HG03025 (cell line): ENCODE data around the gene ZNF415.
"Not testable (repeated sequence)": the region's sequence is repeated elsewhere in the genome, so short reads cannot be mapped to it uniquely, and the experiment has no call there.

ENCODE experiments used
- ATAC-seq: cut with Tn5 transposase; IDR thresholded peaks from one replicate; pipeline ENCODE4 v1.9.1; 2021; ENCODE audit warnings: mild to moderate bottlenecking, moderate library complexity; ENCODE audit not compliant: unreplicated experiment, low FRiP score

The ZNF415 gene

GRCh38 chr19:53132141-53132991 lies at the start of gene ZNF415:
Gene ZNF415 (minus strand): TSS chr19:53132910. CDS start chr19:53122676, 10,234 bp downstream.
- no peak for ATAC-seq

DNA sequence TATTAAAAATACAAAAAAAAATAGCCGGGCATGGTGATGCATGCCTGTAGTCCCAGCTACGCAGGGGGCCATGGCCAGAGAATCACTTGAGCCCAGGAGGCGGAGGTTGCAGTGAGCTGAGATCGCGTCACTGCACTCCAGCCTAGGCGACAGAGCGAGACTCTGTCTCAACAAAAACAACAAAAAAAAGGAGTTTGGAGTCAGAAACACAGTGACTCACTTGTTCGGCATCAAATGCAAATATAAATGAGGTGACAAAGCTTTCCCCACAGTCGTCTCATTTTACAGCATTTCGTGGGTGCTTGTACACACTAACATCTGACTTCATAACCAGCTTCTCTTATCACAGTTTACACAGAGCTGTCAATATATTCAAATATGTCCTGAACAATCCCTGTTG lies 49.5 kb upstream of the ZNF415 start:
- no peak for ATAC-seq

DNA sequence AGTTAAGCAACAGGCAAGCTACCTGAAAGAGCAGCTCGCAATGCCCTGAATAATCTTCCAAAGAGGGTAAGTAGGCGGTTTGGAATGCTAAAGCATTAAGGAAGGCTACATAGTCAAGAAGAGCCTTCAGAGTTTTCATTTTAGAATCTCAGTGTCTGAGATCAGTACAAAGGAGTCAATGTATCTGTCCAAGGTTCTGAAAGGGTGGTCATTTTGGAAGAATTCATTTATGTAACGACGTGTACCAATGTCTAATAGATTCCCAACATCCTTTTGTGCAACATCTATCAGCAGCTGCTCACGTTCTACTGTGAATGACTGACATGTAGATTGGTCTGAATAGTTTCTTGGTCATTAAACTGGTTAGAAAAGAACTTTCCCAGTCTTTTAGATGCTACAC lies 45.3 kb upstream of the ZNF415 start:
- ATAC-seq = no peak

GRCh38 chr19:53172889-53173288 lies 40.2 kb upstream of the ZNF415 start:
- no peak for ATAC-seq

DNA sequence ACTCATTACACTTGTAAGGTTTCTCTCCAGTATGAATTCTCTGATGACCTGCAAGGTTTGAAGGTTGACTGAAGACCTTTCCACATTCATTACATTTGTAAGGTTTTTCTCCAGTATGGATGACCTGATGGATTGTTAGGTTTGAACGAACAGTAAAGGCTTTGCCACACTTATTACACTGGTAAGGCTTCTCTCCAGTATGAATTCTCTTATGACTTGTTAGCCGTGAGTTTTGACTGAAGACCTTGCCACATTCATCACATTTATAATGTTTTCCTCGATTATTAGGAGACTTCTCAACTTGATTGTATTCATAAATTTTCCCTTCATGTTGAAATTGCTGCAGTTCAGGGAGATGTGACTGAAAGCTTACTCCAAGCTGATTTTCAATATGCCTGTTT lies 33.0 kb upstream of the ZNF415 start:
- ATAC-seq = no peak

GRCh38 chr19:53161123-53161522 lies 28.4 kb upstream of the ZNF415 start:
- ATAC-seq = no peak

DNA sequence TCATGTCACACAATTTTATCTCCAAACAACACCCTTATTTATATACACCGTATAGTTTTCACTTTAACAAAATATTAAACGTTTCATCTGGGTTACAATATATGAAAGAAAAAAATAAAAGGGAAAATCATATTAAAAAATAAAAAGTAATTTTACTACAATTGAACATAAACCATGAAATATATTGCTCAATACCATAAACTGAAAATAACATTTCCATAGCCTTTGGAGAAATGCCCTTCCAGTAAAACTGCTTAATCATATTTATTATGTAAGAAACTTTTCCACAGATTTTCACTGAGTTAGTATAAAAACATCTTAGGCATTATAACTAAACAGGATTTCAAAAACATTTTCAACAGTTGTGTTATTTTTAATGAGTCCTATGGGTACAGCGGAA lies 27.6 kb upstream of the ZNF415 start:
- no peak for ATAC-seq

DNA sequence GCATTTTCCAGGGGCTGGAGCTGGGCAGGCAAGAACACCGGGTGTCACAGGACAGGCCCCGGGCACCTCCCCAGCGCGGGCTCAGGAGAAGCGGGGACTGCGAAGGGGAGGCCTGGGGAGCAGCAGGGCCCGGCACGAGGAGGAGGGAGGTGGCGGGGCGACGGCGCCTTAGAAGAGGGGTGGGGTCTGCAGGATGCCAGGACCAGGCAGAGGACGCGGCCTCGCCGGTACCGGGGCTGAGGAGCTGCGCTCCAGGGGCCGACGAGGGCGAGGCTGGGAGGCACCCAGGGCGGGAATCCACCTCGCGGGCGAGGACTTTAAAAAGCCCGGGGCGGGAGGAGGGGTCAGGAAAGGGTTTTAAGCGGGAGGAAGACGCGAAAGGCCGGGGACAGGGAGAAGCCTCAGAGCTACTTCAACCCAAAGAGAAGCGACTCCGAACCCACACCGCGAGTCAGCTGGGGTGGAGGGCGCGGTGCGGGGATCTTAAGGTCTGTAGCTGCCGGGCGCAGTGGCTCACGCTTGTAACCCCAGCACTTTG lies 25.5 kb upstream of the ZNF415 start:
- ATAC-seq = no peak

DNA sequence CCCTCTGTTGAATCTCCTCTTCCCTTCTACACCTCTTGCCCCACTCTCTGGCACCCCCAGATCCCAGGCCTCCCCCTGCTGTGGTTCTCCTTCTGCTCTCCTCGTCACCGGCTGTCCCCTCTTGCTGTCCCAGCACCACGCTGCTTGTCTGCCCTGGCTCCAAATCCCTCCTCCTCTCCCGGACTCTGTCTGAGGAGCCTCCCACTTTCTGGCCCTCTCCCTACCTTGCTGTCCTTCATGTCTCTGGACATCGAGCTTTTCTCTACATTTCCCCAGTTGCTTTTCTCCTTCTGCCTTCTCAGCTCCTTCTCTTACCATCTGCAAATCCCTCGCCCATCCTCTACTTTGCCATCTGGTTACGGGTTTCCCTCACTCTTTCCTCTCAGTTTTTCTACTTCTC lies 24.9 kb upstream of the ZNF415 start:
- no peak for ATAC-seq

DNA sequence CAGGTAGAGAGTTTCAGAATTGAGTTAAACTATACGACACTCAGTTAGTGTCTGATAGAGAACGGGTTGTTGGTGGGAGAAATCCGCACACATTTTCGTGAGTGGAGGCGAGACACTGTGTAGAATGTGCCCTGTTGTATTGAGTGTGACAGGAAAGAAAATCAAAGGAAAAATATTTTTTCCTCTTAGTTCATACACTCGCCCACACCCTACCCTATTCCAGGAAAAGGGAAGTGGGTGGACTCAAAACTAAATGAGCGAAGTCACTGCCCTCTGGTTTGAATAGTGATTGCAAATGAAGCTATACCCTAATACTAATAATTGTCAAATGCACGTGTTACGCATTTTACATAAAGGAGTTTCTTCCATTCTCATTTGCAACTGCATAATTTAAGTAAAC lies 24.1 kb upstream of the ZNF415 start:
- no peak for ATAC-seq

DNA sequence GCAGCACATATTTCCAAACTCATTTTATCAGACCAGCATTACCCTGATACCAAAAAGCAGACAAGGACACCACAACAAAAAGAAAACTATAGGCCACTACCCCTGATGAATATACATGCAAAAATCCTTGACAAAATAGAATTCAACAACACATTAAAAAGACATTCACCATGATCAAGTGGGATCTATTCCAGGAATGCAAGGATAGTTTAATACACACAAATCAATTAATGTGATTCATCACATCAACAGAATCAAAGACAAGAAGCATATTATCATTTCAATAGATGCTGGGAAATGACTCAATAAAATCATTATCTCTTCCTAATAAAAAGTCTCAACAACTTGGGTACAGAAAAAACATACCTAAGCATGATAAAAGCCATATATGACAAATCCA lies 14.9 kb upstream of the ZNF415 start:
- no peak for ATAC-seq

- ATAC-seq = no peak
Measured at GRCh38 chr19:53140351-53140750, 7.6 kb upstream of the ZNF415 start.

GRCh38 chr19:53136432-53136831 lies 3.7 kb upstream of the ZNF415 start:
- no peak for ATAC-seq

DNA sequence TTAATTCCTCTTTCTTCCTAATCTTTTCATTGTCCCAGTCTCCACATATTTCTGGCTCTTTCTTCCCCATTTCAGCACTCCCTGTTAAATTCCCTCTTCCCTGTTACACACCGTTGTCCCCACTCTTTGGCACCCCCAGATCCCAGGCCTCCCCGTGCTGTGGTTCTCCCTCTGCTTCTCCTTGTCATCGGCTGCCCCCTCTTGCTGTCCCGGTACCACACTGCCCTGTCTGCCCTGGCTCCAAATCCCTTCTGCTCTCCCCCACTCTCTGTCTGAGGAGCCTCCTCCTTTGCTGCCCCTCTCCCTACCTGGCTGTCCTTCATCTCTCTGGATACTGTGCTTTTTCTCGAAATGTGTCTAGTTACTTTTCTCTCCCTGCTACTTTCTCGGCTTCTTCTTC lies 983 bp downstream of the ZNF415 start:
- ATAC-seq = no peak

GRCh38 chr19:53131085-53131590 lies 1.6 kb downstream of the ZNF415 start:
- ATAC-seq = no peak

GRCh38 chr19:53130506-53130905 lies 2.2 kb downstream of the ZNF415 start:
- ATAC-seq = no peak

DNA sequence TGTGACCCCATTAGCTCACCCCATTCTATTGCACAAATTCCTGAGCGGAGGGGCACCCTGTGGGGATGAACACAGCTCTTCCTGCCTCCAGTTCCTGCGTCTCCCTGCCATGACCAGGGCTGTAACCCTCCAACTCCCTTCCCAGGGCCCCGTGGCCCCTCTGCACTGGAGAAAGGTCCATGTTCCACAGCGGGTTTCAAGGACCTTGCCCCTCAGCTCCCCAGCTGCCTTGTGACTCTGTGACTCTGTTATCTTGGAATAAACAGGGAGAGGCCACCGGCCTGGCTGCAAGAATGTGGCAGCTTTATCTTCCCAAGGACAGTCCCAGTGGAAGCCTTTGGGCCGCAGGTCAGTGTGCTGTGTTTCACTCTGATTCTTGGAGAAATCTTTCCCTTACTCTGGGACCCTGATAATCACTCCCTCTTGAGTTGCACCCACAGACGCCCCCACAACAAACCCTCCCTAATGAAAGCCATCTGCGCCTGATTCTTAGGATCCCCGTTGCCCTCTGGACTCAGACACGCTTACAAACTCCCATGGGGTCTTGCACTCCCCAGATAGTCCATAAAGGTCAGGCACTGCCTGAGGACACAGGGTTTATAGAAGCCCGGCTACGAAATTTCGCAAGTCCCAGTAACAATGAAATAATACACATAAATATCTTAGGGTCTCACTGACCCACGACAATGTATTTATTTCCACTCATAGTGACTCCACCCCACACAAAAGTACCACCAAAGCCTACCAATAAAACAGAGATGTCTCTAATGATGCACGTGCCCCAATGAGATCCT lies 5.8 kb downstream of the ZNF415 start:
- not testable (repeated sequence) for ATAC-seq

- ATAC-seq = no peak
Measured at GRCh38 chr19:53123400-53123799, 9.3 kb downstream of the ZNF415 start.

- no peak for ATAC-seq
Measured at GRCh38 chr19:53112286-53112685, 20.4 kb downstream of the ZNF415 start.

DNA sequence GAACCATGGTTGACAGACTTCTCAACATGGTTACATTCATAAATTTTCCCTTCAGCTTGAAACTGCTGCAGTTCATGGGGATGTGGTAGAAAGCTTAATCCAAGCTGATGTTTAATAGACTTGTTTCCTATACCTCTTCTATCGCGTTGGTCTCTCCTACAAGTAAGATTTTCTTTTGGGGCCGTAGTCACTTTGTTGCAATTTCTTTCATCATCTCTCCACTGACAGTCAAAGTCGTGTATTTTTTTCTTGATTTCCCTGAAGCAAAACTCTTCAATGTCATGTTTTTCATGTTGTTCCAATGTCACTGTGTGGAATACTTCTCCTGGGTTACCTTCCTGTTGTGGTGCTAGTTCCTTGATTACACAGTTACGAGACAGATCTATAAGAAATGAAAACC lies 23.2 kb downstream of the ZNF415 start:
- ATAC-seq = no peak
